ENCODE data around the gene PTPRG.

The PTPRG gene

DNA sequence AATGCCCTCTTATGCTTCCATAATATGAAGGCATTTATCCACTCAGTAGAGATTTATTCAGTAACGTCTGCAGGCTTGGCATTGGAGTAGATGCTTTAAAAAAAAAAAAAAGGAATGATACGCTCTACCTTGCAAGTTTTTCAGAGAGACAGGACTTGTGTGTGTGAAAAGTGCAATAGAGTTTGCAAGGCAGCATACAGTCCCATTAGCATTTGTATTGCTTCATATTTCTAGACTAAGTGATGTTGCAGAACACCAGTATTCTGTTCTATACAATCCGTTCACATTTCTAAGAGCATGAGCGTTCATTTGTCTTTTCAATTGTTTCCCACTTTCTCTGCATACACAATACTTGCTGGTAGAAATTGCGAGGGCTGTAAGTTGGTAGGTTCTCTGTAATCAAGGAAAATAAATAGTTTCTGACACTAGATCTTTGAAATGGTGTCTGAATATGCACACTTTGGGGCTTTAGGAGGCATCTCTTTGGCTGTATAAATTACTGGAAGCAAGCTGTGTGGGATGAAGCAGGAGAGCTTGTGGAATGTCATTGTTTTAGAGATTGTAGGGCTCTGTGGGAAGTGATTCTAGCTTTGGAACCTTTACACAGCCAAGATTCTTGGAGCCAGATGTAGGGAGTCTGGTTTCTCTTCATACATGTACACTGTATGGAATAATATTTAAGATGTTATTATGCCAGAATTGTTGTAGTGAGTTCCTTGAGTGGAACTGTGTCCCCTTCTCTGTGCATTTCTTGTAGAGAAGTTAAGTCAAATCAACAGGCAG lies 549.3 kb downstream of the PTPRG start:
- no peak for DNase-seq (ENCODE audit: low read depth in 2 of 2)

DNA sequence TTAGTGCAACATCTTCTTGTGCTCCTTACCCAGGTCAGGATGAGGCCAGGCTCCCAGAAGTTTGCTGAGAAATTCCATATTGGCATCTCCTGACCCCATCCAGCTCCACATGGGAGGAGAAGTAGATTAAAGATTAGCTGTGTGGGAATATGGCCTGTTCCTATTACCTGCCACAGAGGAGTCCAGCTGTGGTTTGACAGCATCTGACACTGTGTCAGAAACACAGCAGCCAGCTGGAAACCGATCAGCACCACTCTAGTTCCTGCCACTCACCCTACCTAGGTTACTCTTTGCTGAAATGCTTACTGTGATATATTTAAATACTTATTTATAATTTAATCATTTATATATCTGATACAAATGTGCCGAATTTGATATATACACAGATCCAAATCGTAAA lies 551.7 kb downstream of the PTPRG start:
- DNase-seq (ENCODE audit: low read depth in 2 of 2), result no peak

DNA sequence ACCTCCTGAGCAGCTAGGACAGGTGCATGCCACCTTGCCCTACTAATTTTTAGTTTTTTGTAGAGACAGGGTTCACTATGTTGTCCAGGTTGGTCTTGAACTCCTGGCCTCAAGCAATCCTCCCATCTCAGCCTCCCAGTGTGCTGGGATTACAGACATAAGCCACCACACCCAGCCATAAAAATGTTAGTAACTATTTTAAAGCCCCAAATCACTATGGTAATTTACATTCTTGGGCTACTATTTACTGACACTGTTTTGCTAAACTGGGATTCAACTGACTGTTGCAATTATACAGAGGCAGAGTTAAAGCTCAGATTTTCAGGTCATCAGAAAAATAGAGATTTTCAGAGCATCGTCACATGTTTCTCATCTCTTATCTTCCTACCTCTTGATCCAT lies 553.4 kb downstream of the PTPRG start:
- no peak for DNase-seq (ENCODE audit: low read depth in 2 of 2)

DNA sequence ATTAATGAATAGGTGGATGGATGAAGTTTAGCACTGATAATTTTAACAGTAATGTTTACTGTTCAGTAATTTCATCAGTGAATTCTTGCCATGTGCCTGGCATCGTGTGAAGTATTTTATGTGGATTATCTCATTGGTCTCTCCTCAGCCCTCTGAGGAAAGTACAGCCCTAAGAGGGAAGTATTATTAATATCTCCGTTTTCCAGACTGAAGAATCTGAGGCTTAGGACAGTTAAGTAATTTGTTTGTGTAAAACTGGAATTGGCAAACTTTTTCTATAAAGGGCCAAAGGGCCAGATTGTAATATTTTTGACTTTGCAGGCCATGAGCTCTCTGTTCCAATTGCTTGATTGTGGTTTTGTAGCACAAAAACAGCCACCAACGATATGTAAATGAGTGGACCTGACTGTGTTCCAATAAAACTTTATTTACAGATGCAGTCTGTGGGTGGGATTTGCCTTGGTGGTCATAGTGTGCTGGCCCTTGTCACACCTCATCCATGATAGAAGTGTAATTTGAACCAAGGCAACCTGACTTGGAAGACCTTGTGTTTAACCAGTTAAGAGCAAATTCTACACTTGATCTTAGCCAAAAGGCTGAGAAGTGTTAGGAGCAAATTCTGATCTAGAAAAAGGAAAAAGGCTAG lies 556.7 kb downstream of the PTPRG start:
- no peak for DNase-seq (ENCODE audit: low read depth in 2 of 2)

DNA sequence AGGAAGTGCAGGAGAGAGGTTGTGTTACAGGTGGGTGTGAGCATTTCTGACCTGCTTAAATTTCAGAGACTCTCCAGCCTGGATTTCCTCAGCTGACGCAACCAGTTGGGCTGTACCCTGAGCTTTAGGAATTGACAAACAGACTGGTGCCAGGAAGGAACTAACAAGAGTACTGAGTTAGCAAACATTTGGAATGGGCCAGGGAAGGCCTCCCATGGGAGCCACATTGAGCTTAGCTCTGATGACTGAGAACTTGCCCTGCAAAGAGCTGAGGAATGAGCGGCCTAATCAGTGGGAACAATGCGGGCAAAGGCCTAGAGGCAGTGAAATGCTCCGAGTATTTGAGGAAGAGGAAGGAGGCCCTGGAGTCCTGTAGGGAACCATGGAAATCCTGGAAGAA lies 557.8 kb downstream of the PTPRG start:
- DNase-seq (ENCODE audit: low read depth in 2 of 2), result no peak

DNA sequence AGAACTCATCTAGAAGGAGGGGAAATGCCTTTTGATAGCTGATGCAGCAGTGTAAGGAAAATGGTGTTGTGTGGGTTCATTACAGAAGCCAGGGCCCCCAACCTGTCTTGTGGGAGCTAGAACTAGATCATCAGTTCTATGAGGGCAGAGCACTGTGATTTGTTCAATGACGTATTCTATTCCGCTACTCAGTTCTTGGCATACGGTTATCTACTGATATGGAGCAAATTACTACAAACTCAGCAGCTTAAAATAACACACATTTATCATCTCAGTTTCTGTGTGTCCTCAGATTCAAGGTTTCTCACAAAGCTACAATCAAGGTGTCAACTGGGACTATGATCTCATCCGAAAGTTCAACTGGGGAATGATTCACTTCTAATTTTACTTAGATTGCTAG lies 561.4 kb downstream of the PTPRG start:
- no peak for DNase-seq (ENCODE audit: low read depth in 2 of 2)

DNA sequence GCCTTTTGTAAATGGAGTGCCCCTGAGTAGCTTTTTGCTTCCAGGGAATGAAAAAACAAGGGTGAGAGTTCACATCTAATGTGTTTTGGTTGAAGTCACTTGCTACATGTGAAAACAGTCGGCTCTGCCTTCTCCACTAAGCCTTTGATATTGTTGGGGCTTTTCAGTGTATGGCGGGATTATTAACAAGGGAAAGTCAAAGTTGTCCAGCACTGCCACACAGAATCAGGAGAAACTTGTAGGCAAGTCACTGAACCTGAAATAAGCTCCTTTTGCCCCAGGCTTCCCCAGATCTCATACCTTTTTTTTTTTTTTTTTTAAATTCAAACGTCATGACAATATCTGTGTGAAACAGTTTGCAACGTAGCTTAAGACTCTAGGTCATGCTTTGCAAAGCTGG lies 564.0 kb downstream of the PTPRG start:
- no peak for DNase-seq (ENCODE audit: low read depth in 2 of 2)

GRCh38 chr3:62127116-62127515 lies 565.7 kb downstream of the PTPRG start:
- DNase-seq (ENCODE audit: low read depth in 2 of 2), result no peak

- DNase-seq (ENCODE audit: low read depth in 2 of 2), result no peak
Observed at GRCh38 chr3:62128051-62128450, 566.7 kb downstream of the PTPRG start.

DNA sequence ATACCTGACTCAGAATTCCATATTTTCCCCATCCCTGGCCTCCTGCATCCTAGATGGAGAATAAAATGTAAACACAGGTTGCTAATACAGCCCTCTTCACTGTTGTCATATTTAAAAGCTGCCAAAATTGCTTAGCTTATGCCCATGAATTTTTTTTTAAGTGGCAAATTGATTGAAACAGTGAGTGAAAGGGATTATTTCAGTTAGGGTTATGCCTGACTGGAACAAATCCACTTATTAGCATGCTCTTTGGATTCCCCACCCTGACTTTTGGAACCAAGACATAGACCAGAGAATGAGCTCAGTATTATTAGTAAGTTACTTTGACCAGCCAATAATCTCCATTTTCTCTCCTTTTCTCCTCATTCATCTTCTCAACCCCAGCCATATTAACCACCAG lies 567.3 kb downstream of the PTPRG start:
- no peak for DNase-seq (ENCODE audit: low read depth in 2 of 2)

GRCh38 chr3:62131050-62131449 lies 569.7 kb downstream of the PTPRG start:
- no peak for DNase-seq (ENCODE audit: low read depth in 2 of 2)

DNA sequence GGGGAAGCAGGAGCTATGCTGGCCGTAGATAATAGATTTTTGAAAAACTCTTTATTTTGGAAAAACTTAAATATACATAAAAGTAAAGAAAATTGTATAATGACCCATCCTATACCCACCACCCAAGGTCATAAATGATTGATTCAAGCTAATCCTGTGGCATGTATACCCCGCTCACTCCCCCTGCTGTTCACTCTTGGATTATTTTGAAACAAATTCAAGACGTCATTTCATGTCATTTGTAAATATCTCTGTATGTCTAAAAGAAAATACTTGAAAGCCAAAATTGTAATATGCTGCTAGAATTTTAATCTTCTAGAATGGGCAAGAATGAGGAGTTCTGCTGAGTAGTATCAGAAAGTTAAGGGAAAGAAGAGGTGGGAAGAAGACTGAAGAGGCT lies 570.2 kb downstream of the PTPRG start:
- no peak for DNase-seq (ENCODE audit: low read depth in 2 of 2)

DNA sequence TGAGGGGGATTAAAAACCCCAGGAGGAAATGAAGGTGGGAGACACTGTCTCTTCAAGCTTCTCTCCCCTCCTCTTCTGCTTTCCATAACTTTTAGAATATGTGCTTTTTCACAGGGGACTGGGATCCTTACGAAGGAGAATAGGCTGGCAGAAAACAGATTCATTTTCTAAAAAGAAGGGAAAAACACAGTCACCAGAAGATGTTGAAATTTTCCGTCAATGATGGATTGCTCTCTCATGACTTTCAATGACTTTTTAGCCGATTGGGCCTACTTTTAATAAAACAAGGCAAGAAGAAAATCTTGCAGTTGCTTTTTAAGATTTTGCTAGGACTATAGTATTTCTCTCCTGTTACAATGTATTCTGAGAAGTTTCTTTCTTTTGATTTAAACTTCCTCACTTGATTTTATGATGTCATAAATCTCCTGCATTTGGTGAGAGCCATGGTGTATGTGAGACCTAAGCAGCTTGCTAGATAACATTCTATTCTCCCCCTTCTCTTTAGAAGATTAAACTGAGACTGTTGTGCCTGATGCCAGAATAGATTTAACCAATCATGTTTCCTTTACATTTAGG lies 570.7 kb downstream of the PTPRG start:
- no peak for DNase-seq (ENCODE audit: low read depth in 2 of 2)

GRCh38 chr3:62133015-62133414 lies 571.6 kb downstream of the PTPRG start:
- no peak for DNase-seq (ENCODE audit: low read depth in 2 of 2)

- no peak for DNase-seq (ENCODE audit: low read depth in 2 of 2)
Observed at GRCh38 chr3:62134061-62134496, 572.7 kb downstream of the PTPRG start.

- DNase-seq (ENCODE audit: low read depth in 2 of 2), result no peak
Observed at GRCh38 chr3:62135741-62136140, 574.4 kb downstream of the PTPRG start.

DNA sequence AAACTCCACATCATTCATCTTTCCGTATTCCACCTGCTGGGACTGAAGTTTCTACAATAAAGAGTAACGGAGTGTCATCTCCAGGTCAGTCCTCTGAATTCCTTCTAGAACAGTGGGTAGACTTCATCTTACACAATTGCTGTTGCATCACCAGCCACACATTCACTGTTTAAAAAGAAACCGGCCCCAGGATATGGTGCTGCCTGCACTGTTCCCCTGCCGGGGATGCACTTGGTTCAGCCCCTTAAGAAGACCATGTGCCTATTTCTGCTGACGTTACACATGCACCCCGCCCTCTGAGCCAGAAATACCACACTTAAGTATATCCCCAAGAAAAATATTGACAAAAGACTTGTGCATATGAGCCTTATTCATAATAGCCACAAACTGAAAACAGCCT lies 578.6 kb downstream of the PTPRG start:
- DNase-seq (ENCODE audit: low read depth in 2 of 2), result no peak

DNA sequence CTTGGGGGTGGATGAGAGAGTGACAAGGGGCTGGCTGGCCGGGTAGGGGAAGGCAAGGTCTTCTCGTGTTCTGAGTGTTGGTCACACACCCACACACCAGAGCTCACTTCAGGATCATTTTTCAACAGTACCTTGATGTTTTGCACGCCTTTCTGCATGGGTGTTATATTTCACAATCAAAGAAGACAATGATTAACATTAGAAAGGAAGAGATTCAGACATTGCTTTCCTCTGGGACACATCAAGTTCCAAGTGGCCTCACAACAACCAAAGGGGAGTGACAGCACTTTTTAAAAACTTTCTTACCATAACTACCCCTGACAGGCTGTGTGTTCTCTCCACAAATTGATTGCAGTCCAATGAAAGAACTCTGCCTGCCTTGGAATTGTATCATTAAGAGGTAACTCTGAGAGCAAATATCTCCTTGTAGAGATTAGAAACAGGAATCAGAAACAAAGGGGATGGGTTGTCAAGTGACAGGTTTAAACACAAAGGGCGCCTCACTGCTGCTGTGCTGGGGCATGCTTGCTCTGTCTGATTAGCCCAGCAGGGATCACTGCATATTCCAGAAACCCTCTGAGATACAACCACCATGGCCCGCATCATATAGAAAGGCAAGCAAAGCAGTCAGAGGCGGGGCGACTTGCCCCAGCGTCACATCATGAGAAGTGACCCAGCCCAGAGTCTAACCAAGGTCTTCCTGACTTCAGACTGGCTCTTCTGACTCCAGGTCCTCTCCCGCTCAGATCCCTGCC lies 581.1 kb downstream of the PTPRG start:
- DNase-seq (ENCODE audit: low read depth in 2 of 2), result no peak

- no peak for DNase-seq (ENCODE audit: low read depth in 2 of 2)
Observed at GRCh38 chr3:62143843-62144450, 582.6 kb downstream of the PTPRG start.

DNA sequence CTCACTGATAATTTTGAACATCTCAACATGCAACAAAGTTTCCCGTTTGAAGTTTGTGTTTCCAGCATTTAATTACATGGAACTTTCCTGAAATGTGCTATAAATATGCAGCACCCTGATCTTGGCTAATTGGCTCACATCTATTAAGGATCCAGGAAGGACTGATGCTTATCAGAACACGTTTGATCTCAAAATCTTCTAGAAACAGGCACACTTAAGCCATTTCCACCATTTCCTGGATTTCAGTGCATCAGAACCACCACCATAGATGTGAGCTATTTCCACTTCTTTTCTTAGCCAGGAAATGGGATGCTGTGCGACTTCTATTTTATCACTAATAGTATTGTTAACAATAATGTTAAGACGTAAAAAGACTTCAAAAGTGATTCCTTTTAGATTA lies 583.1 kb downstream of the PTPRG start:
- DNase-seq (ENCODE audit: low read depth in 2 of 2), result no peak

DNA sequence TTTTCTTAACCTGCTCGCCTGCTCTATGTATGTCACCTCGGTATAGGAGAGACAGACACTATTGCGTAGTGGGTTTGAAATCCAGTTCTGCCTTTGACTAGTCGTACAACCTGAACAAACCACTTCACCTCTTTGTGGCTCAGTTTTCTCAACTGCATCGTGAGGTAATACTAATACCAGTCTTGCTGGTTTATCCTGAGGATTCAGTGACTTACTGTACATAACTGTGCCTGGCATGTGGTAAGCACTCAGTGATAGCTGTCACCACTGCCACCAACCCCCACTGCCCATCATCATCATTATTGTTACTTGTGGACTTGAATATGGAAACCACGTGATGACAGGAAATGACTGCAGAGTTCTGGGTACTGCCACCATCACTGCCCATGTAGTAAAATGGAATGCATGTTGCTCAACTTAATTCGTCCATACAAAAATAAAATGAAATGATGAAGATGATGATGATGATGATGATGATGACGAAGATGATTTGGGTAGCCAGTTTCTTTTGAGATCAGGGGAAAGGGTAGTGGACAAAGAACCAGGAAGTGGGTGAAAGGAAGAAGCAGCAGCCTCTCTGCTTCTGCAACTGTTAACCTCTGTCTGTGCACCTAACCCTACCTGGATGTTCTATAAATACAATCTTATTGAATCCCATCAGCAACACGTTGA lies 583.9 kb downstream of the PTPRG start:
- no peak for DNase-seq (ENCODE audit: low read depth in 2 of 2)

- no peak for DNase-seq (ENCODE audit: low read depth in 2 of 2)
Observed at GRCh38 chr3:62149539-62149938, 588.2 kb downstream of the PTPRG start.

Data from stimulated activated CD8-positive, alpha-beta memory T cell treated with anti-CD3 and anti-CD28 coated beads, Interleukin-15, amount 100 ng/mL, for 48 hours (primary cell).